Ramos (cell line): ENCODE data around the gene APOA1.

ENCODE experiments used
- in situ Hi-C: fragments of 300-500 bp; cut with MboI; formaldehyde crosslinking; loops from one replicate; pipeline ENCODE4 v1.14.3; 2022; ENCODE audit warnings: low sequenced_read_pairs; ENCODE audit not compliant: unreplicated experiment

Gene APOA1

DNA sequence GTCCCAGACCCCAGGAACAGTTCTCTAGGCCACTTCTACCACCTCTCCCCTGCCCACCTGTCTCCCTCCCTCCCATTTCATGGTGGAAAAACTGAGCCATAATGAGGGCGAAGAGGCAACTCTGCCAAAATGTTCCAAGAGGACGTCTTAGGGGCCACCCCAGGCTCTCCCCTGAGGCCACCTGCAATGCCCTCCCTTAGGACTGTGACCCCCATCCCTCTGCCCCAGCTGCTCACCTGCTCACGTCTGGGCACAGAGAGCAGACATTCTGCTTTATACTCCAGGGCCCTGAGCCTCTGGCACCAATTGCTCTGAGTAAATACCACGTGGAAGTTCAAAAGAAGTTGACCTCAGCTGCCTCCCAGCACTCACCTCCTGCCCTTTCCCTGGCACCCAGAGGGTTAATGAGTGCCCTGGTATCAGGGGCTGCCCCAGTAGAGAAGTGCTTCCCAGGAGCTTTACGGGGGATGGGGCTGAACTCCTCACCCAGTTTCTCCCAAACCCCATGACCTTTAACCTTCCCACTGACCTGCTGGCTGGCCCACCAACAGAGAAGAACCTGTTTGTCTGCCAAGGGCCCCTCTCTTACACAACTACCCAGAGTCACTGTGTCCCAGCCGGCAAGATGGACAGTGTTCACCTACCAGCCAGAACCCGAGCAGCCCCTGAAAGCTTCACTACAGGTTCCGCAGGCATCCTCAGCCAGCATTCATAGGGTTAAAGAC is 45.1 kb downstream of the APOA1 start:
- in situ Hi-C loops = loop anchor here (5.0 kb wide), 1 partner anchor 315 kb away; no protein-coding TSS in a partner anchor

- in situ Hi-C loops = loop anchor here (5.0 kb wide), 1 partner anchor 316 kb away; no protein-coding TSS in a partner anchor
These were observed 45.6 kb downstream of the APOA1 start, which contains the start of gene APOA5 for GRCh38 chr11:116791813-116792143. TSS of gene APOA5 (minus strand) at chr11:116791879. CDS start at chr11:116791860, 19 bp downstream.

DNA sequence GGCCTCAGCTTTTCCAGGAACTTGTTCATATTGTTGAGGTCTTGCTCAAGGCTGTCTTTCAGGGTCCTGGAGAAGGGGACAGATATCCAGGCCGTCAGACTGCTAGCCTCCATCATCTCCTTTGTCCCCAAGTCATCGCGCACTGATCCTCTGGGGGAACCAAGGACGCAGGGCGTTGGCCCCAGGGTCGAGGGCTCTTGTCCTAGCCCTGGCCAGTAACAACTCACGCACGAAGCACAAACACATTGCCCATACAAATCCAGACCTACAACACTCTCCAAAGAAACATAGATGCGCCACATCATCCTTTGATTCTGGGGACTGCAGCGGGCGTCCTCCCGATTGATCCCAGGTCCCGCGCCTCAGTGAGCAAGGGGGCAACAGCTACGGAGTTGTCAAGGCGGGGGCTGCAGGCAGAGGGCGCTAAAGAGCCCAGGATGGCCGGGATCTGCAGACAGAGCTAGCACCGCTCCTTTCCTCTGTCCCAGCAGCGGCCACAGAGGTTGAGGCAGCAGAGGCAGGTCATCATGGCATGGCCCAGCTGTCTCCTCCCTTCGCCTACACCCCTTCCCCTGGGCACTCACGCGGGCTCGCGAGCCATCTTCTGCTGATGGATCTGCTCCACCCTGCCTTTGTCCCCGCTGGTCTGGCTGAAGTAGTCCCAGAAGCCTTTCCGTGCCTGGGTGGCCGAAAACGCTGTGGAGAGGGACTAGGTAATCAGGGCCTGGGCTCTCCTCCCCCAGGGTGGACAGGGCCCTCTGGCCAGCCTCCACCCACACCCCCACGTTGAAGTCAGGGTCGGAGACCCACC is 46.2 kb downstream of the APOA1 start:
- in situ Hi-C loops = loop anchor here (5.0 kb wide), 1 partner anchor 316 kb away; no protein-coding TSS in a partner anchor

GRCh38 chr11:116790167-116791001 is 47.0 kb downstream of the APOA1 start:
- in situ Hi-C loops = loop anchor here (5.0 kb wide), 1 partner anchor 317 kb away; no protein-coding TSS in a partner anchor

- in situ Hi-C loops = no loop called here
These were observed 48.4 kb downstream of the APOA1 start for GRCh38 chr11:116788975-116789374.

- in situ Hi-C loops = no loop called here
These were observed 48.9 kb downstream of the APOA1 start for GRCh38 chr11:116788534-116788933.

DNA sequence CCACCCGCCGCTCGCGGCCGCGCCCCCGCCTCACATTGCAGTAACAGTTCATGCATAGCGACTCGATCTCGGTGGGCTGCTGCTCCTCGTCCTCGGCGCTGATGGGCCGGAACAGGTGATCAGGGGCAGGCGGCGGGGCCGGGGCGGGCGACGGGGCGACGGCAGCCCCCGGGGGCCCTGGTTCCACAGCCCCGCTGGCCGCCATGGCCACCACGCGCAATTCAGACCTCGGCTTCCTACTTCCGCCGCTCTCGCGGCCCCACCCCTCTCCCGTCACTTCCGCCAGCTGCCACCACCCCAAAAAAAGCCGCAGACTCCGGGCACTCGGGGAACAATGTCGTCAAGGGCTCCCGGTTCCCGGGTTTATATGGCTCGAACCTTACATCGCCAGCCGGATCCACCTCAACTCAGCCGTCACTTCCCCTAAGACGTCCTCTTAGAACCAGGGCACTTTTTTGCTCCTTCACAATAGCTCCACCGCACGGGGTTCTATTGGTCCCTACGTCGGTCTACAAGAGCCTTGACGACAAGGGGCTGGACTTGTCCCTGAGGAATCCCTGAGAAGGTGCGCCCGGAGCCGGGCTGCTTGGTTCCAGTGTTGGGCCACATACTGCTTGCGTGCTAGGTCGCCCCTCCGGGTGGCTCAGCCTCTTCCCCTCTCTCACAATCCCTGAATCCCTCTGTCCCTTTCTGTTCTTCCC is 49.5 kb downstream of the APOA1 start, which contains the start of gene ZPR1:
TSS of gene ZPR1 (minus strand) at position 238 of the 701 bp plus-strand sequence. CDS start at position 205, 33 bp downstream.
- in situ Hi-C loops = no loop called here

GRCh38 chr11:116787436-116787785 is 50.0 kb downstream of the APOA1 start:
- in situ Hi-C loops = no loop called here

DNA sequence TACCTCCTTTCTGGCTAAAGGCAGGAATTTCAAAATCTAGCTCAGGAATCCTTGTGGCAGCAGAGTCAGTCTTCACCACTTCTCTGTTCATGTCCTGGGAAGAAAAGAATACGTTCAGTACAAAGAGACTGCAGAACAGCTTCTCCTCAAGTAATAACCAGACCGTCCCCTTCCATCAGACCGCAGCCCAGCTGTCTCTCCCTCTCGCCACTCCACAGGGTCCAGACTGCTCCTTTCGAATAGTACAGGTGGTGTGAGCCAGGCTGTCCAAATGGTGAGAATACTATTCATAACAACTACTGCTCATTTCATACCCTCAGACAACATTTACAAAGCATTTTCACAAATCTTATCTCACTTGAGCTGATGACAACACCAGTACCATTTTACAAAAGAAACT is 50.5 kb downstream of the APOA1 start:
- in situ Hi-C loops = no loop called here

DNA sequence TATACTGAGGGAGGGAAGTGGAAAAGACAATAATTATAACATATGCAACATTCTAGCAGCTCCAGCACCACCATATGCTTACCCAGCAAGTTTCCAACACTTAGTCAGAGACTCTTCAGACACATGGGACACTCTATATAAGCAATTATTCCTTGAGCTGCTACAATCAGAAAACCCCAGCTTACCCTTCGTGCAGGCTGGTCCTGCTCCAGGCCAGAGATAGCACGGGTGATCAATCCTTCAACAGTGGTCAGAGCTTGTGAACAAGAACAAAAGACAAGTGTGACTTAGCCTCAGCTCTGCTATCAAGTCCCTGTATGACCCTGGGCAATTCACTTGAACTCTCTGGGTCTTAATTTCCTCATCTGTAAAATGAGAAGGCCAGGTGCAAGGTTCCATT is 51.1 kb downstream of the APOA1 start:
- in situ Hi-C loops = no loop called here
